Activated naive CD8-positive, alpha-beta T cell treated with anti-CD3 and anti-CD28 coated beads, Interleukin-2, amount 10 ng/mL, durations not matched to agents 7 days and 5 days (primary cell): Measurements from ENCODE around the gene GLI3. TPM values are rescaled to one million over a fixed set of nuclear protein-coding genes. Genes with fewer than 3 reads are reported as not detected.
A peak's percentile ranks its signal among the peaks of the same experiment; 100 is the strongest.

ENCODE experiments used
- ATAC-seq: fragments of 150-1000 bp; cut with Tn5 transposase; one replicate; pipeline ENCODE4 v1.10.0; 2021; ENCODE audit warnings: low read depth, moderate library complexity
- POLR2A ChIA-PET: fragments of 350-600 bp; sonication (Branson Sonifier 250); formaldehyde crosslinking; loops from one replicate; lab custom pipeline; 2021; ENCODE audit warnings: antibody characterized with exemption; lab: Charles Lee
- DNase-seq: peaks from one replicate; pipeline ENCODE4 v3.0.0; 2021
- H3K27ac Mint-ChIP-seq: one replicate; pipeline ENCODE4 v1.8.0; 2022; ENCODE audit warnings: mild to moderate bottlenecking, mixed read lengths
- H3K27me3 Mint-ChIP-seq: one replicate; pipeline ENCODE4 v1.8.0; 2022; ENCODE audit warnings: mild to moderate bottlenecking, moderate library complexity, mixed read lengths
- H3K36me3 Mint-ChIP-seq: one replicate; pipeline ENCODE4 v1.8.0; 2021; ENCODE audit warnings: mild to moderate bottlenecking, mixed read lengths
- H3K4me1 Mint-ChIP-seq: one replicate; pipeline ENCODE4 v1.8.0; 2021; ENCODE audit warnings: mixed read lengths
- H3K4me3 Mint-ChIP-seq: one replicate; pipeline ENCODE4 v1.8.0; 2022; ENCODE audit warnings: mild to moderate bottlenecking, moderate library complexity, mixed read lengths
- H3K9me3 Mint-ChIP-seq: one replicate; pipeline ENCODE4 v1.8.0; 2021; ENCODE audit warnings: mixed read lengths
- total RNA-seq, 2 experiments: library from RNA; stranded (reverse); gene quantifications; one replicate each; pipeline ENCODE4 v1.2.3, GENCODE V29; 2021

Gene GLI3
- total RNA-seq, 2 experiments from 2014 or later, result 0.75 to 1.3 TPM

DNA sequence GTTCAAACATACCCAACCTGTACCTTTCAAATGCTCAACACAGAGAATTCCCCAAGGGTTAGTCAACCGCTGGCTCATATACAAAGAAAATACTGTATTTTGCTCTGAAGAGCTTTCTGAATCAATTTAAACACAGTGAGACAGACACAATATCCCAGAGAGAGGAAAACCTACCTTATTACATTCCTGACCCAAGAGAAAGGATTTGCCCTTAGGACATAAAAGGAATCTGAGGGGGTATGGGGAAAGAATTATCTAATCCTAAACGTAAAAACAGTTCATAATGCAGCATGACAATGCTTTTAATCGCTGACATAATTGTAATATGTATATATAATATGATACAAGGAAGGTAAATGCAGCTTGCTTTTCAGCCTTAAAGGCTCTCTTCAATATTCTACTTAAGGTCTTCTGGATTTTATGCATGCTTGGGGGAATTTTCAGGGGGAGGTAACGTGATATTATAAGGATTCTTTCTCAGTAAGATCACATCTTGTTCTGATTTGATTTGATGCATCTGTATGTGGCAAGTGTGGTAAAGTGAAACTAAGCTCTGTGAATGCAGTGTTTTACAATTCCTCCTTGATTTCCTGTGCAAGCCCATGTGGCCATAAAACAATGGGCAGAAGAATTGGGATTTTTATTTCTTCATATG, 240.5 kb downstream of the GLI3 start:
- POLR2A ChIA-PET, result no interaction called here
- Mint-ChIP-seq H3K4me3 (no peak overlapping the region), H3K36me3 (no peaks in the 10 kb centered on the region), H3K9me3 (no peaks in the 10 kb centered on the region), H3K27ac (no peak overlapping the region), H3K4me1 (no peaks in the 10 kb centered on the region), H3K27me3 (no peaks in the 10 kb centered on the region)
- ATAC-seq, result no peak
- DNase-seq, result no peak

- DNase-seq (no peak), ATAC-seq (no peak)
- Mint-ChIP-seq H3K36me3 (no peaks in the 10 kb centered on the region), H3K27ac (no peak overlapping the region), H3K27me3 (no peaks in the 10 kb centered on the region), H3K9me3 (no peaks in the 10 kb centered on the region), H3K4me3 (no peak overlapping the region), H3K4me1 (no peaks in the 10 kb centered on the region)
- POLR2A ChIA-PET, result no interaction called here
Observed at GRCh38 chr7:41995632-41996271, 241.3 kb downstream of the GLI3 start.

- ATAC-seq, result no peak
- Mint-ChIP-seq H3K36me3 (no peaks in the 10 kb centered on the region), H3K4me3 (no peak overlapping the region), H3K9me3 (no peaks in the 10 kb centered on the region), H3K4me1 (no peaks in the 10 kb centered on the region), H3K27ac (no peak overlapping the region), H3K27me3 (no peaks in the 10 kb centered on the region)
- no peak for DNase-seq
- POLR2A ChIA-PET, result no interaction called here
Observed at GRCh38 chr7:41994746-41995110, 242.3 kb downstream of the GLI3 start.

DNA sequence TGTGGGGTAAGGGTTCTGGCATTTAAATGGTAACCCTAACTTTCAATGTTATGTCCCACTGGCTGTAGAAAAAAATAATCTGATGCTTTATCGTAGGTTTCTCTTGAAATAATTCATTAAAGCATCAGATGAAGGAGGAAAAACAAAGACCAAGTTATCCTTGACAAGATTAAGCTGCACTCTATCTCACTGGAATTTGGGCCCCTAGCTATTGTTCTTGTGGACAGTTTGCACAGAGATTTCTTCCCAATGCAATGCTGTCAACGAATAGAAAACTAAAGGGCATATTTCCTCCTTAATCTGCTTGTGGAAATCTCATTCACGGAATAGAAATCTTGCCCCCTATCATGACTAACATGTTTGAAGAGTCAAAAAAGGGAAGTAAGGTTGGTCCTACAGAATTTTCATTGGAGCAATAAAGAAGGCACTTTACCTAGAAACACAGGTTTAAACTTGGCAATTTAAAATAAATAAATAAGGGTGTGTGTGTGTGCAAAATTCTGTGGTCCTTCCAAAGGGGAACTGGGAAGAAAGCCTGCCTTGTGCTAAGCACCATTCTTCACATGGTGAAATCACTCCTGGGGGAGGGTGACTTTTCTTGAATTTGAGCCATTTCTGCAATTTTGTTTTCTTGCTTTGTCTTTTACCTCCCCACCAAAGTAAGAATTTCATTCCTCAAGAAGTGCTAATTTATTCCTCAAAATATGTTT, 242.8 kb downstream of the GLI3 start:
- H3K27ac Mint-ChIP-seq, result no peak overlapping the region
- ATAC-seq (no peak), DNase-seq (no peak)
- POLR2A ChIA-PET, result no interaction called here
- no peak overlapping the region for H3K4me3 Mint-ChIP-seq
- H3K27me3 Mint-ChIP-seq, result no peaks in the 10 kb centered on the region
- H3K36me3 Mint-ChIP-seq, result no peaks in the 10 kb centered on the region
- H3K9me3 Mint-ChIP-seq, result no peaks in the 10 kb centered on the region
- no peaks in the 10 kb centered on the region for H3K4me1 Mint-ChIP-seq

- no peak for DNase-seq
- Mint-ChIP-seq H3K4me3 (no peak overlapping the region), H3K27ac (peak overlapping the region; percentile 43), H3K4me1 (no peaks in the 10 kb centered on the region), H3K27me3 (peaks cover 3% of the 10 kb centered on the region), H3K36me3 (no peaks in the 10 kb centered on the region), H3K9me3 (no peaks in the 10 kb centered on the region)
- POLR2A ChIA-PET, result no interaction called here
- ATAC-seq, result no peak
Observed at GRCh38 chr7:41992881-41993867, 243.8 kb downstream of the GLI3 start.

DNA sequence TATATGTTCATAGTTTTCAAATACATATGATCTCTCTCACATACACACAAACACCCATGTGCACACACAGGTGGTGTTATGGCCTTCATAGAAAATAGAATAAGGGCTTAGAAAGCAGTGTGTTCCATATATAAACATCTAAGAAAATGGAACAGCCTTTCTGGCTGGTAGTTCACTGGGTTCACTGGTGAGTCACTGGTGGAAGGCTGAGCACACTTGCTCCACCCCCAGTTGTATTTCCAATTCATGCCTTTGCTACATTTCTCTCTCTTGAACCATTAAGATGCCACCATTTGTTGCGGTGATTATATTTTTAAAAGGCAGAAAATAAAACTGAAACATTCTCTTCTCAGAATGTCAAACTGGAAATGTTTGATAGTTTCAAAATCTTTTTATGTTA, 252.1 kb downstream of the GLI3 start:
- POLR2A ChIA-PET, result no interaction called here
- no peak for ATAC-seq
- Mint-ChIP-seq H3K27ac (no peak overlapping the region), H3K4me1 (no peaks in the 10 kb centered on the region), H3K9me3 (no peaks in the 10 kb centered on the region), H3K4me3 (no peak overlapping the region), H3K36me3 (no peaks in the 10 kb centered on the region), H3K27me3 (peaks cover 5% of the 10 kb centered on the region)
- DNase-seq, result no peak

GRCh38 chr7:41981046-41982040, 255.7 kb downstream of the GLI3 start:
- H3K9me3 Mint-ChIP-seq, result no peaks in the 10 kb centered on the region
- H3K27ac Mint-ChIP-seq, result no peak overlapping the region
- H3K27me3 Mint-ChIP-seq, result peaks cover 4% of the 10 kb centered on the region
- H3K4me3 Mint-ChIP-seq, result no peak overlapping the region
- no peaks in the 10 kb centered on the region for H3K4me1 Mint-ChIP-seq
- no peak for ATAC-seq
- no peaks in the 10 kb centered on the region for H3K36me3 Mint-ChIP-seq
- DNase-seq, result no peak
- POLR2A ChIA-PET, result no interaction called here

DNA sequence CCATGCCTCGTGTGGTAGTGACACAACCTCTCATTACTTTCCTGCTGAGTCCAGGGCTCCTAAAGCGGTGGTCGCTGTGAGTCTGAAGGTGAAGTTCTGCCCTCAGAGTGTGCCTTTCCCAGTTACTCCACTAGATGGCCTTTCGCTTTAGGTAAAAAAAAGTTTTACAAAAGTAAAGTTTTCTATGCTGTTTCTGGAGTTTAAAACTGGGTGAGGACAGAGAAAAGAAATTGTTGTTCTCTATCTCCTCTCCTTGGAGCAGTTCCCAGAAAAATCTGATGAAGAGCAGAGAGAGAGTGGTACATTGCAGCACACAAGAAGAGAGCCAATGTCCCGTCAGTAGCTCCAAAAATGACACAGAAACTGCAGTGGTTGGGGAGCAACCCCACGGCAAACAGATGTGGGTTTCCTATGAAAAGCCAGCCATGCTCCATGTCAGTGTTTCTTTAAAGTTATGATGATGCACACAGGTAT, 257.1 kb downstream of the GLI3 start:
- Mint-ChIP-seq H3K27me3 (peaks cover 9% of the 10 kb centered on the region), H3K27ac (no peak overlapping the region), H3K4me3 (no peak overlapping the region), H3K9me3 (no peaks in the 10 kb centered on the region), H3K36me3 (no peaks in the 10 kb centered on the region), H3K4me1 (no peaks in the 10 kb centered on the region)
- DNase-seq (no peak), ATAC-seq (no peak)
- POLR2A ChIA-PET, result no interaction called here

DNA sequence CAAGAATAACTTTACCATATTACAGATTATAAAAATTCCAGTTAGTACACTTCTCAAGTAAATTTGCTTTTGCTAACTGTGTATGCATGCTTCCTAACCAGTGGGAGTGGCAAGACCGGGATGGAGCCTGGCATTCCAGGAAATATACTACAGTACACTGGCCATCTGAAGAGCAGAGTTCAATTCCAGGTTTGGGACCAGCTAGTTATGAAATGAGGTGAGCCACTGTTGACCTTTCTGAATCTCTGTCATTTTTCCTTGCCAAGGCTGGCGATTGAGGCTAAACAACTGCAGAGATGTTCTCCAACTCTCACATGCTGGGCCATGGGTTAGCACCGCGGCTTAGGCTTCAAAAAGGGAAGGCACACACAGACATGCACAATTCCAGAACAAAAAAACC, 258.2 kb downstream of the GLI3 start:
- ATAC-seq (no peak), DNase-seq (no peak)
- POLR2A ChIA-PET, result no interaction called here
- Mint-ChIP-seq H3K4me3 (no peak overlapping the region), H3K27ac (no peak overlapping the region), H3K9me3 (no peaks in the 10 kb centered on the region), H3K4me1 (no peaks in the 10 kb centered on the region), H3K27me3 (peaks cover 9% of the 10 kb centered on the region), H3K36me3 (no peaks in the 10 kb centered on the region)

GRCh38 chr7:41977661-41978060, 259.3 kb downstream of the GLI3 start:
- Mint-ChIP-seq H3K36me3 (no peaks in the 10 kb centered on the region), H3K4me3 (no peak overlapping the region), H3K4me1 (no peaks in the 10 kb centered on the region), H3K27ac (no peak overlapping the region), H3K9me3 (no peaks in the 10 kb centered on the region), H3K27me3 (peaks cover 9% of the 10 kb centered on the region)
- no peak for ATAC-seq
- POLR2A ChIA-PET, result interaction anchor here (0.6 kb wide), 1 partner anchor 1626 kb away, joined by 3 read pairs; no protein-coding TSS in a partner anchor
- DNase-seq, result no peak

DNA sequence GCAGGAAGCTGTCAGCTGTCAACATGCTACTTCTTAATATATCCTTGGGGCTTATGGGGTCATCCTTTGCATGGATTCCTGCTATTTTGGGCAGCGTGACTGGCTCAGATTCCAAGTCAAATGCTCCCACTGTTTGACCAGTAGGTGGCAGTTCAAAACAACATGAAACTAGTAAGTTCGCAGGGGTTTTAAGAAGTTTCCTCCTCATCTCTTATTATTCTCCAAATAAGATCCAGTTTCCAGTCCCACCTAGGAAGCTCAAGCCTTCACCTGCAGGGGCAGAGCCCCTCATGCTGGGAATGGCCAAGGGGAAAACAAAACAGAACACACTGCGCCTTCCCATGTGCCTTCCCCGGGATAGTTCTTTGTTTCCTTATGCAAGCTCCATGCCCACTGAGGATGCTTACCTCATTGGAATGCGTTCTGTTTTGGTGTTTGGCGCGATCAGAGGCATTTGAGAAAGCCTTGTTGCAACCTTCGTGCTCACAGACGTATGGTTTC, 259.8 kb downstream of the GLI3 start:
- POLR2A ChIA-PET, result no interaction called here
- Mint-ChIP-seq H3K4me1 (no peaks in the 10 kb centered on the region), H3K27ac (no peak overlapping the region), H3K9me3 (no peaks in the 10 kb centered on the region), H3K36me3 (no peaks in the 10 kb centered on the region), H3K27me3 (peaks cover 7% of the 10 kb centered on the region), H3K4me3 (no peak overlapping the region)
- DNase-seq (no peak), ATAC-seq (no peak)

DNA sequence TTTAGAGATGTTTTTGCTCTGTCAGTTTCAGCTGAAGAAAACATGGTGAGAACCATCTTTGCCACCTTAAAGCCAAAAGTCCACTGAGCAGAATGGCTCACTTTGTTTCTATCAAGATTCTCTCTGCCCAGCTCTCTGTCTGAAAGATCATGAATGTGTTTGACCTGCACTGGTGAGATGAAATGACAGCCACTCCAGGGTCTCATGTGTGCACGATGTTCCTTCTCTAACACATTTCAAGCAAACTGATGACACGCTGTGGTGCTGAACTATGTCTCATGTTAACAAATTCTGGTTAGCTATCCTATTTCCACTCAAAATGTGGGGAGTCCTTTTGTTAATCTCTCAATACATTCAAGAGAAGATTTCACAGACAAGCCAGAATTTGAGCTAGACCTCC, 260.6 kb downstream of the GLI3 start:
- Mint-ChIP-seq H3K27ac (no peak overlapping the region), H3K27me3 (peaks cover 10% of the 10 kb centered on the region), H3K9me3 (no peaks in the 10 kb centered on the region), H3K4me1 (no peaks in the 10 kb centered on the region), H3K36me3 (no peaks in the 10 kb centered on the region), H3K4me3 (no peak overlapping the region)
- ATAC-seq (no peak), DNase-seq (no peak)
- POLR2A ChIA-PET, result no interaction called here
